ENCODE measurements around the gene VIT.
A peak's percentile ranks its signal among the peaks of the same experiment; 100 is the strongest.

Gene VIT

DNA sequence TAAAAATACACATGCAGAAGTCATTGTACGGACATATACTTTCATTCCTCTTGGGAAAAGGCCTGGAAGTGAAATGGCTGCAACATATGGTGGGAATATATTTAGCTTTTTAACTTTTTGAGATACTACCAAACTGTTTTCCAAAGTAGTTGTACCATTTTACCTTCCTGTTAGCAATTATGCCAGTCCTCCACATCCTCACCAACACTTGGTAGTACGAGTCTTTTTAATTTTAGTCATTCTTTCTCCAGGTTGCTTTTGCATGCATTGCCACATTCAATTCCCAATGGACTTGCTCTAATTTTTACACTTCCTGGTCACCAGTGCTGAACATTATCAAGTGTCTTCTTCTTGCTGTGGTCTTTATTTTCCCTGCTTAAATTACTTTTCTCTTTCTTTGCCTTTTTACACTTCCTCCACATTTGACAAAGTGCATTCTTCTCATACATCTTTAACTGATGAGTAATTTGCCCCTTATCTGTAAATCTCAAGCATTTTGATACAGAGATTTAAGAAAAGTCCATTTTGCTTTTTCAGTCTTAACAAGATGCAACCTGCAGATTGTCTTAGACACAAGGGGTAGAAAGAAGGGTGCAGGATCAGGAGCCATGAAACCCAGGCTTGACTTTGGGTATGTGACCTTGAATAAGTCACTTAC, 14.5 kb downstream of the VIT start:
- TF ChIP-seq, protein P1, sequence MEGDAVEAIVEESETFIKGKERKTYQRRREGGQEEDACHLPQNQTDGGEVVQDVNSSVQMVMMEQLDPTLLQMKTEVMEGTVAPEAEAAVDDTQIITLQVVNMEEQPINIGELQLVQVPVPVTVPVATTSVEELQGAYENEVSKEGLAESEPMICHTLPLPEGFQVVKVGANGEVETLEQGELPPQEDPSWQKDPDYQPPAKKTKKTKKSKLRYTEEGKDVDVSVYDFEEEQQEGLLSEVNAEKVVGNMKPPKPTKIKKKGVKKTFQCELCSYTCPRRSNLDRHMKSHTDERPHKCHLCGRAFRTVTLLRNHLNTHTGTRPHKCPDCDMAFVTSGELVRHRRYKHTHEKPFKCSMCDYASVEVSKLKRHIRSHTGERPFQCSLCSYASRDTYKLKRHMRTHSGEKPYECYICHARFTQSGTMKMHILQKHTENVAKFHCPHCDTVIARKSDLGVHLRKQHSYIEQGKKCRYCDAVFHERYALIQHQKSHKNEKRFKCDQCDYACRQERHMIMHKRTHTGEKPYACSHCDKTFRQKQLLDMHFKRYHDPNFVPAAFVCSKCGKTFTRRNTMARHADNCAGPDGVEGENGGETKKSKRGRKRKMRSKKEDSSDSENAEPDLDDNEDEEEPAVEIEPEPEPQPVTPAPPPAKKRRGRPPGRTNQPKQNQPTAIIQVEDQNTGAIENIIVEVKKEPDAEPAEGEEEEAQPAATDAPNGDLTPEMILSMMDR (conservative IDR thresholded peaks at IDR 0.05; ENCODE audit: low read depth, low read length), result no peak
- H3K4me3 ChIP-seq (ENCODE audit: low read depth, low read length), result no peak overlapping the region
- no peak for DNase-seq (ENCODE audit: low read depth)

DNA sequence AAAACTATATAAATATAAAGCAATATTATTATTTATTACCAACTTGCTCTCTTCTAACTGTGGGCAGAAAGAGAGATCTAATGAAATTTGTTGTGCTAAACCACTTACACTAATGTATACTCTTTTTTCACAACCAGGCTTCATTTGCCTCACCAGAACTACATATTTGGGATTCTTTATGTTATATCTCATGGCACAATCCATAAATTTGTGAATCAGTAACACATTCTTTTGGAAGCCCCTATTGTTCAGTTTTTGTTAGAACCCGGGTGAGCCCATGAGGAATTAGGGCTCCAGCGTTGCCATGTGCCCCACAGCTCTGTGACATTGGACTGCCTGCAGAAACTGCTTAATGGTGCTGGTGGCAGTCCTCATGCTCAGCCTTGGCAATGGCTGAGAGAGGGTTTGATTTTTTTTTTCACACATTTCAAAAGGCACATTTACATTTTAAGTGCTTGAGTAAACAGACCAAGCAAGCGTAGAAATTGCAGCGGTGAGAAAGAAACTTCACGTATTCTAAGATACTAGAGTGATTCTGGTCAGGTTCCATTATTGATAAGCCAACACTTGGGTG, 15.3 kb downstream of the VIT start:
- DNase-seq (ENCODE audit: low read depth), result no peak
- H3K4me3 ChIP-seq (ENCODE audit: low read depth, low read length), result no peak overlapping the region
- TF ChIP-seq, protein P1 (conservative IDR thresholded peaks at IDR 0.05; ENCODE audit: low read depth, low read length), result no peak

DNA sequence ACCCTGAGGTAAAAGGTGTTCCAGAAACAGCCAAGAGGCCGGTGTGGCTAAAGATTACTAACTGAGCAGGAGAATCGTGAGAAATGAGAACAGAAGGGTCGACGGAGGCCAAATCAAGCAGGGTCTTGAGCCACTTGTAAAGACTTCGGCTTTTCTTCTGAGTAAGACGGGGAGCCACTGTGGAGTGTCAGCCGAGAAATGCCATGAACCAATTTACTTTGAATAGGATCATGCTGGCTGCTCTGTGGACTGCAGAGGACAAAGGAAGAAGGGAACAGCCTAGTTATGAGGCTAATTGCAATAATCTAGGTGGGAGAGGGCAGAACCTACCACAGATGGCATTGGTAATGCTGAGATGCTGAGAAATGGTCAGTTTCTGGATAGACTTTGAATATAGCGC, 16.8 kb downstream of the VIT start:
- DNase-seq (ENCODE audit: low read depth), result no peak
- TF ChIP-seq, protein P1 (conservative IDR thresholded peaks at IDR 0.05; ENCODE audit: low read depth, low read length), result no peak
- H3K4me3 ChIP-seq (ENCODE audit: low read depth, low read length), result no peak overlapping the region

DNA sequence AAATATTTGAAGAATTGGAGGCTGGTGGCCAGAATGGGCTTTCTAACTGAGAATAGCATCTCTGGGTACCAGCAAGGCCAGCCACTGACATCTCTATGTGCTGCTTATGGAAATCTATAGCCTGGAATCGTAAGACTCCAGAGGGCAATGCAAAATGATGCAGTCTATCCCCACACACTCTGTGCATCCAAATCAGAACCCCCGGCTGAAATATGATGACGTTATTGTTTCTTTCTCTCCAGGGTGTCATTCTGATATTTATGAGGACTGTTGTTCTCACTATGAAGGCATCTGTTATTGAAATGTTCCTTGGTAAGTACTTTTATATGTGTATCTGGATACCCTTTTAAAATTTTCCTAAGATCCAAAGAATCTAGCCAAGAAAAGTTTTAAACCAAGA, 19.6 kb downstream of the VIT start:
- no peak overlapping the region for H3K4me3 ChIP-seq (ENCODE audit: low read depth, low read length)
- TF ChIP-seq, protein P1 (conservative IDR thresholded peaks at IDR 0.05; ENCODE audit: low read depth, low read length), result no peak
- no peak for DNase-seq (ENCODE audit: low read depth)

DNA sequence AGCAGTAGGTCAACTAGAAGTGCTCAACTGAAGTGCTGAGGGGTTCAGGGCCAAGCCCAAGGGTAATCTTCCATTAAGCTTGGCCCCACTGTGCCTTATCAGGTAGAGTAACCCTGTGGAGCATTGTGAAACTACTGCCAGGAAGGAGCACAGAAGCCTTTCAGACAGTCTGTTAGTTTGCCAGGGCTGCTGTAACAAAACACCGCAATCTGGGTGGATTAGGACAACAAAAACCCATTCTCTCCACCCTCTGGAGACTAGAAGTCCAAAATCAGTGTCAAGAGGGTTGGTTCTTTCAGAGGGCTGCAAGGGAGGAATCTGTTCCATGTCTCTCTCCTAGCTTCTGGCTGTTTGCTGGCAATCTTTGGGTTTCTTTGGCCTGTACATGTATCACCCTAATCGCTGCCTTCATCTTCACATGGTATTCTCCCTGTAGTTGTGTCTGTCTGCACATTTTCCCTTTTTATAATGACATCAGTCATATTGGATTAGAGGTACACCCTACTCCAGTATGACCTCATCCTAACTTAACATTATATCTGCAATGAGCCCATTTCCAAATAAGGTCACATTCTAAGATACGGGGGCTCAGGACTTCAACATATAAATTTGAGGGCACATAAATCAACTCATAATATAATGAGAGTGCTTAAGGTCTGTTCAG, 21.2 kb downstream of the VIT start:
- TF ChIP-seq, protein P1 (conservative IDR thresholded peaks at IDR 0.05; ENCODE audit: low read depth, low read length), result no peak
- no peak overlapping the region for H3K4me3 ChIP-seq (ENCODE audit: low read depth, low read length)
- peak; percentile 26 for DNase-seq (ENCODE audit: low read depth)

DNA sequence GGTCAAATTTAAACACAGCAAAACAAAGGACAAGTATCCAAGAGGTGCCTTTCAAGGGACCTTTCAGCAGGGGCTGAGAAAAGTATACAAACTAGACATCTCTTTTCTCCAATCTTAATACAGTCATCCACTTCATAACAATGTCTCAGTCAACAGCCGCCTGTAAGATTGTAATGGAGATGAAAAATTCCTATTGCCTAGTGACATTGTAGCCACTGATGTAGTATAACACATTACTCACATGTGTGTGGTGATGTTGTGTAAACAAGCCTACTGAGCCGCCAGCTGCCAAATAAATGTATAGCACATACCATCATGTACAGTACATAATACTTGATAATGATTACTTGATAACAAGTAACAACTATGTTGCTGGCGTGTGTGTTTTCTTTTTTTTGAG, 31.0 kb downstream of the VIT start:
- DNase-seq (ENCODE audit: low read depth), result no peak
- H3K4me3 ChIP-seq (ENCODE audit: low read depth, low read length), result no peak overlapping the region

More for the DNA sequence above, 31.0 kb downstream of the VIT start:
- TF ChIP-seq, protein P1 (conservative IDR thresholded peaks at IDR 0.05; ENCODE audit: low read depth, low read length), result no peak
